ENCODE data around the gene SH3RF3. TPM values are rescaled to one million over a fixed set of nuclear protein-coding genes. Genes with fewer than 3 reads are reported as not detected.

Gene SH3RF3
- polyA plus RNA-seq, 1 of the 3 experiments (the other 2 are of a cell fraction): 1.9 TPM

GRCh38 chr2:109234355-109234754 lies 105.3 kb downstream of the SH3RF3 start:
- TF ChIP-seq RCOR1 (IDR thresholded peaks at IDR 0.05; ENCODE audit: low read length) (no peak), ZBTB33 (IDR thresholded peaks at IDR 0.05; ENCODE audit: borderline replicate concordance, low read depth) (no peak), RXRA (IDR thresholded peaks at IDR 0.05; ENCODE audit: borderline replicate concordance, low read depth) (no peak)
- Histone ChIP-seq H3K9me3 (no peaks in the 10 kb centered on the region), H2AFZ (ENCODE audit: low read depth) (no peak overlapping the region), H3K27me3 (ENCODE audit: insufficient read depth) (no peaks in the 10 kb centered on the region), H3K9me2 (no peaks in the 10 kb centered on the region), H3K4me1 (ENCODE audit: control insufficient read depth in 1 of 2, insufficient read depth in 2 of 2, low read depth in 1 of 2, low read length in 1 of 2) (peaks cover under 1 to 15% of the 10 kb centered on the region in 2 experiments; a peak in 3 of 4 replicates), H3K79me2 (ENCODE audit: insufficient read depth) (peaks cover 18% of the 10 kb centered on the region; the same call in 1 of the 2 replicates), H3K27ac (ENCODE audit: low read depth in 2 of 2, low read length in 1 of 2) (no peak overlapping the region), H3K36me3 (replicated peaks in 1 of 2; ENCODE audit: control insufficient read depth in 1 of 2, insufficient read depth in 2 of 2, low read length in 1 of 2) (no peaks in the 10 kb centered on the region), H3K9ac (no peak overlapping the region), H3F3A (replicated peaks; ENCODE audit: insufficient read depth) (peaks cover under 1% of the 10 kb centered on the region), H4K20me1 (ENCODE audit: insufficient read depth) (no peaks in the 10 kb centered on the region), H3K4me3 (ENCODE audit: low read depth in 2 of 2, low read length in 1 of 2) (no peak overlapping the region), H3K4me2 (no peak overlapping the region)
- POLR2A ChIA-PET: no interaction called here
- CTCF ChIA-PET: interaction anchor here (0.6 kb wide), 1 partner anchor 462 kb away, joined by 4 read pairs; no protein-coding TSS in a partner anchor
- DNase-seq: no peak
- 79% methylated on average over 4 of the region's 4 CpGs for WGBS (ENCODE audit: low lambda C conversion rate)

- Histone ChIP-seq H3F3A (replicated peaks; ENCODE audit: insufficient read depth) (peaks cover 9% of the 10 kb centered on the region), H2AFZ (ENCODE audit: low read depth) (no peak overlapping the region), H3K4me3 (ENCODE audit: low read depth in 2 of 2, low read length in 1 of 2) (no peak overlapping the region), H3K9me2 (no peaks in the 10 kb centered on the region), H3K4me1 (ENCODE audit: control insufficient read depth in 1 of 2, insufficient read depth in 2 of 2, low read depth in 1 of 2, low read length in 1 of 2) (peaks cover 6 to 10% of the 10 kb centered on the region in 2 experiments; a peak in 3 of 4 replicates), H4K20me1 (ENCODE audit: insufficient read depth) (no peaks in the 10 kb centered on the region), H3K9me3 (no peaks in the 10 kb centered on the region), H3K9ac (no peak overlapping the region), H3K27ac (ENCODE audit: low read depth in 2 of 2, low read length in 1 of 2) (no peak overlapping the region), H3K79me2 (ENCODE audit: insufficient read depth) (peaks cover 27% of the 10 kb centered on the region), H3K27me3 (ENCODE audit: insufficient read depth) (no peaks in the 10 kb centered on the region), H3K36me3 (replicated peaks in 1 of 2; ENCODE audit: control insufficient read depth in 1 of 2, insufficient read depth in 2 of 2, low read length in 1 of 2) (no peaks in the 10 kb centered on the region), H3K4me2 (no peak overlapping the region)
- no peak for DNase-seq
- ChIA-PET POLR2A (no interaction called here), CTCF (interaction anchor here (1.1 kb wide), 1 partner anchor 64 kb away, joined by 3 read pairs; no protein-coding TSS in a partner anchor)
- TF ChIP-seq RXRA (IDR thresholded peaks at IDR 0.05; ENCODE audit: borderline replicate concordance, low read depth) (no peak), TEAD4 (IDR thresholded peaks at IDR 0.05; ENCODE audit: borderline replicate concordance, insufficient read depth) (no peak), TAF1 (IDR thresholded peaks at IDR 0.05; ENCODE audit: borderline replicate concordance, low read depth, low read length) (no peak), CHD2 (IDR thresholded peaks at IDR 0.05; ENCODE audit: low read length, partially characterized antibody) (no peak), NRF1 (IDR thresholded peaks at IDR 0.05; ENCODE audit: low read depth, low read length) (no peak), YY1 (IDR thresholded peaks at IDR 0.05; ENCODE audit: low read depth) (no peak), IRF3 (IDR thresholded peaks at IDR 0.05; ENCODE audit: low read depth, low read length) (no peak), EP300 (IDR thresholded peaks at IDR 0.05; ENCODE audit: borderline replicate concordance in 1 of 2, low read depth in 1 of 2, low read length in 1 of 2) (no peak), FOXJ3 (CRISPR knock-in tag; IDR thresholded peaks at IDR 0.05) (no peak)
- WGBS (ENCODE audit: low lambda C conversion rate): 88% methylated on average over 4 of the region's 4 CpGs
Observed at GRCh38 chr2:109236147-109236546, 107.1 kb downstream of the SH3RF3 start.

All from SK-N-SH (cell line).